Large intestine (tissue), 12 donors: ENCODE data around the gene UTY. TPM values are rescaled to one million over a fixed set of nuclear protein-coding genes. Genes with fewer than 3 reads are reported as not detected.

Experiments used
- DNase-seq, 2 donors: peaks; one replicate each; pipeline versions ENCODE4 v3.0.0 to v3.0.0-alpha.2; 2013
- H3K27ac ChIP-seq: one replicate; pipeline ENCODE4 v1.5.1; 2013; ENCODE audit warnings: low read length
- H3K27me3 ChIP-seq: 2 replicates; pipeline ENCODE4 v1.6.1; 2013; ENCODE audit warnings: low read length; ENCODE audit not compliant: control insufficient read depth, insufficient read depth
- H3K36me3 ChIP-seq: 2 replicates; pipeline ENCODE4 v1.6.1; 2013; ENCODE audit warnings: low read length; ENCODE audit not compliant: control insufficient read depth, insufficient read depth
- H3K4me1 ChIP-seq: one replicate; pipeline ENCODE4 v1.6.1; 2013; ENCODE audit warnings: low read length; ENCODE audit not compliant: control insufficient read depth, insufficient read depth
- H3K4me3 ChIP-seq: one replicate; pipeline ENCODE4 v1.5.1; 2013; ENCODE audit warnings: low read length
- H3K9me3 ChIP-seq: one replicate; pipeline ENCODE4 v1.6.1; 2013; ENCODE audit warnings: mild to moderate bottlenecking, low read depth, low read length, moderate library complexity; ENCODE audit not compliant: control insufficient read depth
- WGBS: methylation state at CpG from one replicate; pipeline ENCODE4 v1.1.5; 2013; ENCODE audit warnings: low lambda C conversion rate; ENCODE audit not compliant: insufficient coverage; 5-methylcytosine and 5-hydroxymethylcytosine counted together
- long read RNA-seq, 11 donors: transcript quantifications; one replicate each; lab custom pipeline, GENCODE V29; 2026
- polyA plus RNA-seq: library from polyadenylated mRNA; unstranded; fragments of 120-200 nt; gene quantifications from one replicate; pipeline ENCODE4 v1.2.1, GENCODE V29; 2013

UTY gene
- polyA plus RNA-seq, result 13.3 TPM
- long read RNA-seq, donor 1, result 0 reads
- long read RNA-seq, donor 2, result 0 reads
- long read RNA-seq, donor 3, full-length matches to known transcripts, result 1 of 1 reads
- long read RNA-seq, donor 3, partial matches to known transcripts, result 0 of 1 reads
- long read RNA-seq, donor 3, other reads (novel, unspliced or antisense), result 0 of 1 reads
- long read RNA-seq, donor 4, result 0 reads
- long read RNA-seq, donor 5, result 0 reads
- long read RNA-seq, donor 6, result 0 reads
- long read RNA-seq, donor 7, result 0 reads
- long read RNA-seq, donor 8, result 0 reads
- long read RNA-seq, donor 9, result 0 reads
- long read RNA-seq, donor 10, result 0 reads
- long read RNA-seq, donor 11, result 0 reads

DNA sequence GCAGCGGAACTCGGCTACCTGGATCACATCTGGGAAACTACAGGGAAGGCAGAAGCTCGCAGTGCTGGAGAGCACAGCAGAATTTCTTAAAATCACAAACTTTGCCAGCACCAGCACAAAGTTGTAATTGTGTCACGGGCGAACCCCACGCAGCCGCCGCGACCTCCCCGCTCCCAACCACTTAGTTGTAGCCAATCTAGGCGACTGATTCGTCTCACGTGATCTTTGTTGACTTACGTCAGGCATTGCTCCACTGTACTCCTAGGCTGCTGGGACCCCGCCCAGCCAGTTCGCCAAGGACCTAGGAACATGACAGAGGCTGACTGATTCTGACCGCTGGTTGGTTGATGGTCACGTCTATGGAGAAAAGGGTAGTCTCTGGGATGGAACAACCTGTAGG, at the start of gene UTY:
Gene UTY (minus strand): TSS at position 206 of the 400 bp plus-strand sequence. CDS start 368 bp downstream, outside the sequence.
- H3K4me1 ChIP-seq, result no peaks in the 10 kb centered on the region
- no peaks in the 10 kb centered on the region for H3K9me3 ChIP-seq
- no peaks in the 10 kb centered on the region for H3K27me3 ChIP-seq
- DNase-seq, result peak in 1 of 2 donors; percentile 93
- H3K4me3 ChIP-seq, result peak within 1 kb of the TSS; percentile 91
- H3K27ac ChIP-seq, result peak within 1 kb of the TSS; percentile 99
- no CpG with 5 or more reads among the region's 18 CpGs for WGBS
- peaks cover 2% of the 10 kb centered on the region for H3K36me3 ChIP-seq

DNA sequence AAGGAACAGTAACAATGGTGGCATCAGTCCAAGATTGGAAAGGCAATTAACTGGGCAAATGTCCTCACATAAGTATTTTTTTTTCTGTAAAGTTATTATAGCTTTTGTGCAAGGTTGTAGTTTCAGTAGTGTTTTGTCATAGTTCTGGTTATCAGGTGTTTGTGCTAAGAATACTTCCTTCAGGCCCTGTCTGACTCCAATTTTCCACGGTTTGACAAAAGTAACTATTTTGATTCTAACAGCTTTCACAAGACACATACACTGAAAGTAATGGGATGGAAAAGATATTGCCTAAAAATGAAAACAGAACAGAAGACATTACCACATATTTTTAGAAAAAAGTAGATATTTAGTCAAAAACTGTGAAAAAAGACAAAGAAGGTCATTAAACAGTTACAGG, 40.6 kb upstream of the UTY start:
- DNase-seq, result no peak
- no peaks in the 10 kb centered on the region for H3K4me1 ChIP-seq
- no CpG with 5 or more reads among the region's 1 CpG for WGBS
- H3K27me3 ChIP-seq, result no peaks in the 10 kb centered on the region
- no peak overlapping the region for H3K27ac ChIP-seq
- H3K4me3 ChIP-seq, result no peak overlapping the region
- no peaks in the 10 kb centered on the region for H3K36me3 ChIP-seq
- H3K9me3 ChIP-seq, result no peaks in the 10 kb centered on the region

GRCh38 chrY:13501215-13501614, 21.4 kb upstream of the UTY start:
- Histone ChIP-seq H3K36me3 (no peaks in the 10 kb centered on the region), H3K27me3 (no peaks in the 10 kb centered on the region), H3K27ac (no peak overlapping the region), H3K9me3 (no peaks in the 10 kb centered on the region), H3K4me3 (no peak overlapping the region), H3K4me1 (no peaks in the 10 kb centered on the region)
- WGBS, result no CpG with 5 or more reads among the region's 1 CpG
- DNase-seq, result no peak

DNA sequence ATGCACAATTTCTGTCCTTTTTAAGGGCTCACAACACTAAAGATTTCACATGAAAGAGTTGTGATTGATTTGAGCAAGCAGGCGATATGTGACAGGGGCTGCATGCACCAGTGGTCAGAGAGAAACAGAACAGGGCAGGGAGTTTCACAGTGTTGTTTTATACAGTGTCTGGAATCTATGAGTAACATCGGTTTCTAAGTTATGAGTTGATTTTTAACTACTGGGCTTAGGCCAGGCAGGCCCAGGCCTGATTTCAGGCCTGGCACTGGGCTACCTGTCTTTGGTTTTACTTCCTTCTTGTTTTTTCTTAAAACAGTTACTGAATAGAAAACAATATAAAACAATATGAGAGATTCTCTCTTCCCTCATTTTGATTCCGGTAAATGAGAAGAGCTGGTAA, 13.9 kb upstream of the UTY start:
- no peak for DNase-seq
- Histone ChIP-seq H3K9me3 (no peaks in the 10 kb centered on the region), H3K27me3 (no peaks in the 10 kb centered on the region), H3K27ac (no peak overlapping the region), H3K36me3 (no peaks in the 10 kb centered on the region), H3K4me3 (no peak overlapping the region), H3K4me1 (no peaks in the 10 kb centered on the region)
- 100% methylated on average over 1 of the region's 3 CpGs for whole genome bisulfite sequencing

DNA sequence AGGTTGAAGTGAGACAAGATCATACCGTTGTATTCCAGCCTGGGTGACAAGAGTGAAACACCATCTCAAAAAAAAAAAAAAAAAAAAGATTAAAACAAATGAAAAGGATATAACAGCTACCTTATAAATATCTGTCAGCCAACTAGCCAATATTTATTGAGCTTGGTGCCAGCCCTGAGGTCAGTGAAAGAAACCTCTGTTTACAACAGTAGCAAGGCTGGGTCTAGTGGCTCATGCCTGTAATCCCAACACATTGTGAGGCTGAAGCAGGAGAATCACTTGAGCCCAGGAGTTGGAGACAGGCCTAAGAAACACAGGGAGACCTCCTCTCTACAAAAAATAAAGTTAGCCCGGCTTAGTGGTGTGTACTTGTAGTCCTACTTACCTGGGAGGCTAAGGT, 12.6 kb upstream of the UTY start:
- H3K4me3 ChIP-seq, result no peak overlapping the region
- H3K9me3 ChIP-seq, result no peaks in the 10 kb centered on the region
- H3K36me3 ChIP-seq, result no peaks in the 10 kb centered on the region
- H3K27me3 ChIP-seq, result no peaks in the 10 kb centered on the region
- WGBS, result no CpG with 5 or more reads among the region's 2 CpGs
- no peaks in the 10 kb centered on the region for H3K4me1 ChIP-seq
- no peak overlapping the region for H3K27ac ChIP-seq
- DNase-seq, result no peak

DNA sequence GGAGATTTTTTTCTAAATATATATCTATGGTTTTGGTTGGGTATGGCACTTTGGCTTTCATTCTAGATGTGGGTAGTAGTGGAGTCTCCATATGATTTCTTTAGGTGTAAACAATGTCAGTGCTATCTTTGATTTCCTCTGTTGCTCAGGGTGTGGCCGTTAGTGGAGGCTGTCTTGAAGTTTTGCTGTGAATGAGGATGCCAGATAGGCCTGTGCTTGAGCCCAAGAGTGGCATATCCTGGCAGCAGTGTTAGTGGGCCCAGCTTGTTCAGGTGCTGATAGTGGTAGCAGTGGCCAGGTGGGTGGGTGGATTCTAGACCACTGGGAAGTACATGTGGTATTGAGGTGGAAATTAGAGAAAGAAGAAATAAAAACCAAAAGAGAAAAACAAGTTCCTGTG, 8.9 kb upstream of the UTY start:
- Histone ChIP-seq H3K4me1 (no peaks in the 10 kb centered on the region), H3K4me3 (no peak overlapping the region), H3K27ac (no peak overlapping the region), H3K36me3 (no peaks in the 10 kb centered on the region), H3K27me3 (no peaks in the 10 kb centered on the region), H3K9me3 (no peaks in the 10 kb centered on the region)
- WGBS, result no CpG with 5 or more reads among the region's 1 CpG
- DNase-seq, result no peak

DNA sequence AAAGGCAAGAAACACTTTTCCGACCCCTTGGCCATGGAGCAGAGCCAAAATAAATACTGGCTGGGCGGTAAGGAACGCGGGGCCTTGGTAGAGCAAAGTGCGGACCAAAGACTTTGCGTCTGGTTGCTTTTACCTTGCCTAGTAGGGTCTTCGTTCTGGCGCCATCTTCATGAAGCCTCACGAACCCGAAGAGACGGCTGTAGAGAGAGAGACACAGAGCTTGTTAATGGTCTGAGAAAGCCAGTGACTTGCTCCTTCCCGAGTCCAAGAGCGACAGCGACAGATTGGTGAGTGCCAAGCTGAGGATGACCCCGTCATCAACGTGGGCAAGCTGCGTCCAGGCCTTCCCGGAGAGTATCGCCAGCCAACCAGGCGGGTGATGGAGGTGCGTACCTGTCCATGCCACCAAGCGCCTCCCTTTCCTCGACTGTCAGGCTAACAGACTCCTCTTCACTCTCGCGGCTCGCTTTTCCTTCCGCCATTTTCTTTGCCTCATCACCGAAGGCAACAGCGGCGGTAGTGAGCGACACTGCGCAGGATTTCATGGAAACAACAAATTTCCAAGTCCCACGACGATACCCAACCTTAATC, 617 bp downstream of the UTY start:
- Histone ChIP-seq H3K36me3 (peaks cover 6% of the 10 kb centered on the region), H3K4me3 (peak overlapping the region; percentile 91), H3K27ac (peak overlapping the region; percentile 99), H3K9me3 (no peaks in the 10 kb centered on the region), H3K4me1 (no peaks in the 10 kb centered on the region), H3K27me3 (no peaks in the 10 kb centered on the region)
- no CpG with 5 or more reads among the region's 34 CpGs for WGBS
- DNase-seq, result peak in 1 of 2 donors; percentile 68

DNA sequence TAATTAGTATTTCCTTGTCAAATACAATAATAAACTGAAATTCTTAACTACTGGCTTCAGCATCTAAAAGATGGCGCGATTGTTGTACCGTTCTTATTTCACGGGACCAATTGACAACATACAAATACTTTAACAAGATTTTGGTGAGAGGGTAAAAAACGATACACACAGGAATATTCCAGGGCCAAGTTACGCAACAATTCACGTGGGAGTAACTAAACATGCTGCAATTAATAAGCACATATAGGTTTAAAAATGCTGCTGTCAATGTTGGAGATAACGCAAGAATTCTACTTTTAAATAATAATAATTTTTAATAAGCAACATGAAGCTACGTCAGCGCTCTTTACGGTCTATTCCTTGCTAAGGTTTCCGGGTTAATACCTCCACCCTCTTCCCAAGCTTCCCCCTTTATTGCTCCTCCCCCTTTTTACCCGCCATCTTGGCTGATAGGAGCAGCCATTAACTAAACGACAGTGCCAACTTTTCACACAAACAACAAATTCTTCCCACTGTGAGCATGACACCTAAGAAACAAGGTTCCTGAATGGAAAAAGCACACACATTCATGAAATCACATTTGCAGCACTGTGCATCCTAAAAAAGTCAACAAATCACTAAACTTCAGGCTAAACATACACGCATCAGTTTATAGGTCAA, 1.6 kb downstream of the UTY start:
- H3K4me1 ChIP-seq, result no peaks in the 10 kb centered on the region
- no CpG with 5 or more reads among the region's 15 CpGs for WGBS
- H3K4me3 ChIP-seq, result peak overlapping the region; percentile 91
- no peaks in the 10 kb centered on the region for H3K27me3 ChIP-seq
- peak in 1 of 2 donors; percentile 80 for DNase-seq
- H3K27ac ChIP-seq, result peak overlapping the region; percentile 99
- peaks cover 12% of the 10 kb centered on the region for H3K36me3 ChIP-seq
- no peaks in the 10 kb centered on the region for H3K9me3 ChIP-seq

DNA sequence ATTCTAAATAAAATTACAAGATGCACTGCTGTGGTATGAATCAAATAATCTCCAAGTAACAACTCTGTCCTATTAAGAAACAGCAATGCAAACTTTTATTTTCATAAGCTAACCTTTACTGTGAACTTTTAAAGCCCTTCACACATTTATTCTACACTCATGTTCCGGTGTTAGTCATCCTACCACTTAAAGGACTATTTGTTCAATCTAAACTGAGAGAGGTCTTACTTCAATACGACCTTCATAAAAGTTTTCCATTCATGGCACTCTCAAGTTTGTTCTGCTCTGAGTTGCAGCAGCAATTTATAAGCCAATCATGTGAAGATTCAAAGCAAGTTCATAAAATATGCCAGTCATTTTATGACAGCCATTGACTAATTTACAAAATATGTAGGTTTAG, 4.8 kb downstream of the UTY start:
- DNase-seq, result no peak
- Histone ChIP-seq H3K4me1 (no peaks in the 10 kb centered on the region), H3K27me3 (no peaks in the 10 kb centered on the region), H3K27ac (no peak overlapping the region), H3K9me3 (no peaks in the 10 kb centered on the region), H3K36me3 (peaks cover 14% of the 10 kb centered on the region), H3K4me3 (no peak overlapping the region)
- WGBS, result no CpG with 5 or more reads among the region's 2 CpGs

- H3K9me3 ChIP-seq, result no peaks in the 10 kb centered on the region
- no CpG with 5 or more reads among the region's 3 CpGs for whole genome bisulfite sequencing
- no peaks in the 10 kb centered on the region for H3K27me3 ChIP-seq
- no peaks in the 10 kb centered on the region for H3K4me1 ChIP-seq
- no peak overlapping the region for H3K4me3 ChIP-seq
- no peak overlapping the region for H3K27ac ChIP-seq
- DNase-seq, result no peak
- peaks cover 8% of the 10 kb centered on the region for H3K36me3 ChIP-seq
Measured at GRCh38 chrY:13451572-13451971, 28.3 kb downstream of the UTY start.
